ENCODE data around the gene IGSF9.

The IGSF9 gene

GRCh38 chr1:159960721-159961381 lies 15.4 kb upstream of the IGSF9 start:
- Histone ChIP-seq H3K27me3 (ENCODE audit: low read length) (no peaks in the 10 kb centered on the region), H3K9me2 (replicated peaks; ENCODE audit: insufficient read depth, low read length) (no peaks in the 10 kb centered on the region), H3K36me3 (ENCODE audit: low read length) (no peaks in the 10 kb centered on the region), H3K27ac (ENCODE audit: low read depth, low read length) (no peak overlapping the region), H3K4me2 (ENCODE audit: low read depth, low read length, poor library complexity, severe bottlenecking) (no peak overlapping the region), H2AFZ (ENCODE audit: low read depth, low read length, severe bottlenecking) (no peak overlapping the region), H3K9ac (ENCODE audit: low read length) (no peak overlapping the region), H3K9me3 (ENCODE audit: insufficient read depth, low read length) (no peaks in the 10 kb centered on the region), H4K20me1 (ENCODE audit: low read depth, low read length) (no peaks in the 10 kb centered on the region), H3K79me2 (ENCODE audit: insufficient read depth, low read length) (no peaks in the 10 kb centered on the region), H3K4me3 (ENCODE audit: insufficient read depth, low read length, poor library complexity, severe bottlenecking) (no peak overlapping the region), H3F3A (ENCODE audit: insufficient read depth) (no peaks in the 10 kb centered on the region)
- TF ChIP-seq CTCF (IDR thresholded peaks at IDR 0.05; ENCODE audit: insufficient read depth, low read length, poor library complexity, severe bottlenecking) (no peak), EZH2phosphoT487 (conservative IDR thresholded peaks at IDR 0.05; ENCODE audit: low read length) (no peak)

- Histone ChIP-seq H3K9me3 (ENCODE audit: insufficient read depth, low read length) (no peaks in the 10 kb centered on the region), H3K4me3 (ENCODE audit: insufficient read depth, low read length, poor library complexity, severe bottlenecking) (no peak overlapping the region), H3K9ac (ENCODE audit: low read length) (no peak overlapping the region), H3K9me2 (replicated peaks; ENCODE audit: insufficient read depth, low read length) (no peaks in the 10 kb centered on the region), H3K27me3 (ENCODE audit: low read length) (no peaks in the 10 kb centered on the region), H3K36me3 (ENCODE audit: low read length) (no peaks in the 10 kb centered on the region), H2AFZ (ENCODE audit: low read depth, low read length, severe bottlenecking) (no peak overlapping the region), H3F3A (ENCODE audit: insufficient read depth) (no peaks in the 10 kb centered on the region), H3K4me2 (ENCODE audit: low read depth, low read length, poor library complexity, severe bottlenecking) (no peak overlapping the region), H3K79me2 (ENCODE audit: insufficient read depth, low read length) (no peaks in the 10 kb centered on the region), H4K20me1 (ENCODE audit: low read depth, low read length) (no peaks in the 10 kb centered on the region), H3K27ac (ENCODE audit: low read depth, low read length) (no peak overlapping the region)
- TF ChIP-seq CTCF (IDR thresholded peaks at IDR 0.05; ENCODE audit: insufficient read depth, low read length, poor library complexity, severe bottlenecking) = no peak
- no peak for TF ChIP-seq EZH2phosphoT487 (conservative IDR thresholded peaks at IDR 0.05; ENCODE audit: low read length)
Observed at GRCh38 chr1:159959451-159959850, 14.0 kb upstream of the IGSF9 start.

- no peaks in the 10 kb centered on the region for H4K20me1 ChIP-seq (ENCODE audit: low read depth, low read length)
- no peak overlapping the region for H3K4me2 ChIP-seq (ENCODE audit: low read depth, low read length, poor library complexity, severe bottlenecking)
- H3K27me3 ChIP-seq (ENCODE audit: low read length) = no peaks in the 10 kb centered on the region
- H3K4me3 ChIP-seq (ENCODE audit: insufficient read depth, low read length, poor library complexity, severe bottlenecking) = no peak overlapping the region
- H3K9me3 ChIP-seq (ENCODE audit: insufficient read depth, low read length) = no peaks in the 10 kb centered on the region
- H3K79me2 ChIP-seq (ENCODE audit: insufficient read depth, low read length) = no peaks in the 10 kb centered on the region
- H2AFZ ChIP-seq (ENCODE audit: low read depth, low read length, severe bottlenecking) = no peak overlapping the region
- no peaks in the 10 kb centered on the region for H3K36me3 ChIP-seq (ENCODE audit: low read length)
- no peaks in the 10 kb centered on the region for H3F3A ChIP-seq (ENCODE audit: insufficient read depth)
- H3K27ac ChIP-seq (ENCODE audit: low read depth, low read length) = no peak overlapping the region
- H3K9me2 ChIP-seq (replicated peaks; ENCODE audit: insufficient read depth, low read length) = no peaks in the 10 kb centered on the region
- H3K9ac ChIP-seq (ENCODE audit: low read length) = no peak overlapping the region
- TF ChIP-seq CTCF (IDR thresholded peaks at IDR 0.05; ENCODE audit: insufficient read depth, low read length, poor library complexity, severe bottlenecking) (no peak), EZH2phosphoT487 (conservative IDR thresholded peaks at IDR 0.05; ENCODE audit: low read length) (no peak)
Observed at GRCh38 chr1:159958719-159959380, 13.4 kb upstream of the IGSF9 start.

Data from SU-DHL-6 (cell line).